Measurements from ENCODE around the gene TESMIN. TPM values are rescaled to one million over a fixed set of nuclear protein-coding genes. Genes with fewer than 3 reads are reported as not detected.

The TESMIN gene
- total RNA-seq, 4 donors from 2014 or later: 0.16 to 0.17 TPM; not detected in 2

- intact Hi-C loops (cut with DNase I; ENCODE audit: low total_unique reads) (no loop called here), in situ Hi-C loops (cut with MboI; ENCODE audit: low sequenced_read_pairs in 4 of 4) (no loop called here)
- ATAC-seq: no peak
- Histone ChIP-seq H3K27me3 (peaks cover 27 to 53% (median 39%) of the 10 kb centered on the region in 3 donors), H3K27ac (no peak overlapping the region), H3K4me1 (peaks cover 0 to 6% of the 10 kb centered on the region in 2 donors), H3K4me3 (peak overlapping the region in 1 of 4 donors; percentile 27), H3K9me3 (no peaks in the 10 kb centered on the region), H3K36me3 (no peaks in the 10 kb centered on the region)
- TF ChIP-seq POLR2A (IDR thresholded peaks at IDR 0.05): no peak
- TF ChIP-seq, protein P1, sequence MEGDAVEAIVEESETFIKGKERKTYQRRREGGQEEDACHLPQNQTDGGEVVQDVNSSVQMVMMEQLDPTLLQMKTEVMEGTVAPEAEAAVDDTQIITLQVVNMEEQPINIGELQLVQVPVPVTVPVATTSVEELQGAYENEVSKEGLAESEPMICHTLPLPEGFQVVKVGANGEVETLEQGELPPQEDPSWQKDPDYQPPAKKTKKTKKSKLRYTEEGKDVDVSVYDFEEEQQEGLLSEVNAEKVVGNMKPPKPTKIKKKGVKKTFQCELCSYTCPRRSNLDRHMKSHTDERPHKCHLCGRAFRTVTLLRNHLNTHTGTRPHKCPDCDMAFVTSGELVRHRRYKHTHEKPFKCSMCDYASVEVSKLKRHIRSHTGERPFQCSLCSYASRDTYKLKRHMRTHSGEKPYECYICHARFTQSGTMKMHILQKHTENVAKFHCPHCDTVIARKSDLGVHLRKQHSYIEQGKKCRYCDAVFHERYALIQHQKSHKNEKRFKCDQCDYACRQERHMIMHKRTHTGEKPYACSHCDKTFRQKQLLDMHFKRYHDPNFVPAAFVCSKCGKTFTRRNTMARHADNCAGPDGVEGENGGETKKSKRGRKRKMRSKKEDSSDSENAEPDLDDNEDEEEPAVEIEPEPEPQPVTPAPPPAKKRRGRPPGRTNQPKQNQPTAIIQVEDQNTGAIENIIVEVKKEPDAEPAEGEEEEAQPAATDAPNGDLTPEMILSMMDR (IDR thresholded peaks at IDR 0.05 in 4 of 5, conservative IDR thresholded peaks at IDR 0.05 in 1 of 5): no peak
- no peak for DNase-seq
These were observed 67.6 kb downstream of the TESMIN start for GRCh38 chr11:68683536-68684384.

- intact Hi-C loops (cut with DNase I; ENCODE audit: low total_unique reads): no loop called here
- DNase-seq (no peak), ATAC-seq (no peak)
- in situ Hi-C loops (cut with MboI; ENCODE audit: low sequenced_read_pairs in 4 of 4): no loop called here
- Histone ChIP-seq H3K27ac (no peak overlapping the region), H3K9me3 (no peaks in the 10 kb centered on the region), H3K36me3 (no peaks in the 10 kb centered on the region), H3K4me1 (peaks cover 0 to 6% of the 10 kb centered on the region in 2 donors), H3K27me3 (peaks cover 23 to 50% (median 39%) of the 10 kb centered on the region in 3 donors), H3K4me3 (no peak overlapping the region)
- TF ChIP-seq, protein P1 (IDR thresholded peaks at IDR 0.05 in 4 of 5, conservative IDR thresholded peaks at IDR 0.05 in 1 of 5): no peak
- TF ChIP-seq POLR2A (IDR thresholded peaks at IDR 0.05): no peak
These were observed 68.2 kb downstream of the TESMIN start for GRCh38 chr11:68683121-68683520.

DNA sequence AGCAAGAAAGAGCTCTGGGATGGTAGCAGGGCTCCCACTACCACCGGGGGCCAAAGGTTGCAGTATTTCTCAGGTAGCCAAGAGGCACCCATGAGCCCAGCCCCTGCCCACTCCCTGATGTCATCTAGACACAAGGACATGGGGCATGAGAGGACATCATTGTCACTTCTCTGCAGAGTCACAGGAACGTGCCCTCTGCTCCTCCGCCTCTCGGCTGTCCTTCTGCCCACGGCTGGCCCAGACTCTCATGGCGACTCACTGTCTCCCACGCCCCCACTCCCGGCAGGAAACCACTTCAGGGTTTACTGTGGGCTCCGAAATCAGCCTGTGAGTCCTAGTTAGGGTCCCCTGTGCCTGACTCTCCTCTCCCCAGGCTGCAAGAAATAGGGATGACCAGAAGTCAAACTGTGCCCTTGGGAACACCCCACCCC, 68.8 kb downstream of the TESMIN start:
- in situ Hi-C loops (cut with MboI; ENCODE audit: low sequenced_read_pairs in 4 of 4): no loop called here
- no peaks in the 10 kb centered on the region for H3K9me3 ChIP-seq
- no peak for ATAC-seq
- TF ChIP-seq, protein P1 (IDR thresholded peaks at IDR 0.05 in 4 of 5, conservative IDR thresholded peaks at IDR 0.05 in 1 of 5): no peak
- no peak for TF ChIP-seq POLR2A (IDR thresholded peaks at IDR 0.05)
- H3K4me1 ChIP-seq: peaks cover 0 to 6% of the 10 kb centered on the region in 2 donors
- H3K36me3 ChIP-seq: no peaks in the 10 kb centered on the region
- intact Hi-C loops (cut with DNase I; ENCODE audit: low total_unique reads): no loop called here
- DNase-seq: no peak
- H3K27me3 ChIP-seq: peaks cover 23 to 46% (median 39%) of the 10 kb centered on the region in 3 donors
- H3K4me3 ChIP-seq: no peak overlapping the region
- H3K27ac ChIP-seq: no peak overlapping the region

DNA sequence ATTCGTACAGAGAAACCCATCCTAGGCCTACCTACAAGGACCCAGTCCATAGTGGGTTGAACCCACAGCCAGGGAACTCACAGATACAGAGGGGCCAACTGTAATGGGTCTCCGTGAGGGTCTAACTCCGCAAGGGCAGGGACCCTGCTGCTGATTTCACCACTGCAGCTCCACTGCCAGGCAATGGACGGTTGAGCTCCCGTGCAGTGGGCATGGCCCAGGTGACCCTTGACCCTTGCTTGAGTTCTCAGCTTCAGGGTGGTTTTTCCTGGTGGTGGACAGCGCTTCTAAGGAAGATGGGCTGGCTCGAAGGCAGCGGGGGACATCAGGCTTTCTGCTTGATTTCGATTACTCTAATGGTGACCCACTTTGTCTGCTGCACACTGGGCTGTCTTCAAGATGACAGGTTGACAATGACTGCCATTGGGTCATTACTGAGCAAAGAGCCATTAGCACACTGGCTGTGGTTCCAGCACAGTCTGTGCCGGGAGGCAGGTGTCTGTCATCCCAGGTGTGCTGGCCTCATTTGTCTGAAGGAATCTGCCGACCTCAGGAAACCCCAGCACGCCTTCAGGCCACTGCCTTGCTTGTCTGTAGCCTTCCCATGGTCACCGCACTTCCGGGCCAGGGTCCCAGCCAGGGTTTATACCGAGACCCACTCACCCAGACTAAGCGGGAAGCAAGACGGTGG, 70.6 kb downstream of the TESMIN start:
- ATAC-seq (no peak), DNase-seq (no peak)
- TF ChIP-seq, protein P1 (IDR thresholded peaks at IDR 0.05 in 4 of 5, conservative IDR thresholded peaks at IDR 0.05 in 1 of 5): no peak
- no peak for TF ChIP-seq POLR2A (IDR thresholded peaks at IDR 0.05)
- intact Hi-C loops (cut with DNase I; ENCODE audit: low total_unique reads) (no loop called here), in situ Hi-C loops (cut with MboI; ENCODE audit: low sequenced_read_pairs in 4 of 4) (no loop called here)
- H3K9me3 ChIP-seq: no peaks in the 10 kb centered on the region
- no peak overlapping the region for H3K4me3 ChIP-seq
- peaks cover 0 to 6% of the 10 kb centered on the region in 2 donors for H3K4me1 ChIP-seq
- peaks cover 21 to 32% (median 23%) of the 10 kb centered on the region in 3 donors for H3K27me3 ChIP-seq
- H3K36me3 ChIP-seq: no peaks in the 10 kb centered on the region
- no peak overlapping the region for H3K27ac ChIP-seq
